RWPE1 (cell line): ENCODE measurements around the gene PCDH9.

Experiments used
- CTCF ChIA-PET: fragments of 350-600 bp; sonication (Branson Sonifier 250); formaldehyde crosslinking; extraction: SDS; loops from one replicate; lab custom pipeline; 2021; lab: Yijun Ruan, JAX
- POLR2A ChIA-PET: fragments of 400-600 bp; formaldehyde crosslinking; extraction: SDS; loops from one replicate; lab custom pipeline; 2020; ENCODE audit warnings: antibody characterized with exemption; ENCODE audit not compliant: low non-redundant PET; lab: Yijun Ruan, JAX
- DNase-seq: peaks from one replicate; pipeline ENCODE4 v3.0.0; 2012; ENCODE audit warnings: low spot score
- H3K27ac ChIP-seq: fragments of 450-650 bp; 2 replicates; pipeline ENCODE4 v1.5.1; 2017
- TF ChIP-seq, protein P1 (sequence below): fragments of 450-650 bp; conservative IDR thresholded peaks from 2 replicates; pipeline ENCODE4 v1.5.1; 2017; ENCODE audit warnings: low read depth, mild to moderate bottlenecking

PCDH9 gene

GRCh38 chr13:66675620-66676019, 554.5 kb downstream of the PCDH9 start:
- H3K27ac ChIP-seq = no peak overlapping the region
- DNase-seq = no peak
- CTCF ChIA-PET = no interaction called here
- POLR2A ChIA-PET = no interaction called here
- TF ChIP-seq, protein P1, sequence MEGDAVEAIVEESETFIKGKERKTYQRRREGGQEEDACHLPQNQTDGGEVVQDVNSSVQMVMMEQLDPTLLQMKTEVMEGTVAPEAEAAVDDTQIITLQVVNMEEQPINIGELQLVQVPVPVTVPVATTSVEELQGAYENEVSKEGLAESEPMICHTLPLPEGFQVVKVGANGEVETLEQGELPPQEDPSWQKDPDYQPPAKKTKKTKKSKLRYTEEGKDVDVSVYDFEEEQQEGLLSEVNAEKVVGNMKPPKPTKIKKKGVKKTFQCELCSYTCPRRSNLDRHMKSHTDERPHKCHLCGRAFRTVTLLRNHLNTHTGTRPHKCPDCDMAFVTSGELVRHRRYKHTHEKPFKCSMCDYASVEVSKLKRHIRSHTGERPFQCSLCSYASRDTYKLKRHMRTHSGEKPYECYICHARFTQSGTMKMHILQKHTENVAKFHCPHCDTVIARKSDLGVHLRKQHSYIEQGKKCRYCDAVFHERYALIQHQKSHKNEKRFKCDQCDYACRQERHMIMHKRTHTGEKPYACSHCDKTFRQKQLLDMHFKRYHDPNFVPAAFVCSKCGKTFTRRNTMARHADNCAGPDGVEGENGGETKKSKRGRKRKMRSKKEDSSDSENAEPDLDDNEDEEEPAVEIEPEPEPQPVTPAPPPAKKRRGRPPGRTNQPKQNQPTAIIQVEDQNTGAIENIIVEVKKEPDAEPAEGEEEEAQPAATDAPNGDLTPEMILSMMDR = no peak

DNA sequence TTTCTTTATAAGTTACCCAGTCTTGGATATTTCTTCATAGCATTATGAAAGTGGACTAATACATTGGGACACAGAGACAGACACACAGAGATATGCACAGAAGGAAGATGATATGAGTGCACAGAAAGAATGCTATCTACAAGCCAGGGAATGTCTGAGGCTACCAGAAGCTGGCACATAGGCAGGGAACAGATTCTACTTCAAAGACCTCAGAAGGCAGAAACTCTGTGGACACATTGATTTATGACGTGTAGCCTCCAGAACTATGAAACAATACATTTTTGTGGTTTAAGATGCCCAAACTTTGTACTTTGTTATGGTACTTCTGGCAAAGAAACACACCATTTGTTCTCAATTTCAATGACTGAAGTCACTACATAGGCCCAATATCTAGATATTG, 556.7 kb downstream of the PCDH9 start:
- ChIA-PET POLR2A (no interaction called here), CTCF (no interaction called here)
- H3K27ac ChIP-seq = no peak overlapping the region
- TF ChIP-seq, protein P1 = no peak
- DNase-seq = no peak

DNA sequence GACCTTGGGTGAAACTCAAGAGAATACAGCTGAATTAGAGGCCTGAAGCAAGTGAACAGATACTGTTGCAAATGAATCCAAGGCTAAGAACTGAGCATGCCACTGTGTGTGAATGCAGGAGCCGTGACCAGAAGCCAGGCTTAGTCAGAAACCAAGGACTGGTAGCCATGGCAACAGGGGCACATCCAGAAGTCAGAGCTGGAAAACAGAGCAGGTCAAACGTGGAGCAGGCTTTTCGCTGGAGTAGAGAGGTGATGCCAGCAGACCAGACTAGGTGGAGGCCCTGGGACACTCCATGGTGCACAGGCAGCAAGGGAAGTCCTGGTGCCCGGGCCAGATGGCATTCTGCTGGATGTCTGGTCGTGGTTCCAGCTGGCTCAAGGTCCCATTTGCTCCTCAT, 564.1 kb downstream of the PCDH9 start:
- CTCF ChIA-PET = no interaction called here
- no peak overlapping the region for H3K27ac ChIP-seq
- POLR2A ChIA-PET = no interaction called here
- DNase-seq = no peak
- TF ChIP-seq, protein P1 = no peak

DNA sequence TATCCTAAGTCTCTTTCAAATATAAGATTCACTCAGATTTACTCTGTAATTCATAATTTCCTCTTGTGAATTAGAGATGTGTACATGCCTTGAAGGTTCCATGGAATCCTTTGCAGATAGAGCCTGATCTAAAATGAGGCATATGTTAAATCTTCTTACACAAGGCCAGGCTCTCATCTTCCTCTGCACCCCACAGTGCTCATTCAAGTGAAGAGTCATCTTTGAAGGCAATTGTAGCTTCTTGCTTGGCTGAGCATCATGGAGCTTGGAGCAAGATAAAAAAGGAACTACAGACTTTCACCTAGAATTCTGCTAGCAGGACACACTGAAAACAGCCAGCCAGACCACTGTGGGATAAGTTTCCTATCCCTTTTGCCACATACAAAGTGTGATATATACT, 566.4 kb downstream of the PCDH9 start:
- no peak overlapping the region for H3K27ac ChIP-seq
- POLR2A ChIA-PET = no interaction called here
- CTCF ChIA-PET = no interaction called here
- no peak for DNase-seq
- TF ChIP-seq, protein P1 = no peak

- CTCF ChIA-PET = interaction anchor here (0.6 kb wide), 1 partner anchor 51 kb away, joined by 4 read pairs; no protein-coding TSS in a partner anchor
- TF ChIP-seq, protein P1 = no peak
- POLR2A ChIA-PET = no interaction called here
- no peak for DNase-seq
- H3K27ac ChIP-seq = no peak overlapping the region
These were observed 566.9 kb downstream of the PCDH9 start for GRCh38 chr13:66663206-66663605.

- no peak overlapping the region for H3K27ac ChIP-seq
- POLR2A ChIA-PET = no interaction called here
- TF ChIP-seq, protein P1 = no peak
- DNase-seq = no peak
- CTCF ChIA-PET = interaction anchor here (0.7 kb wide), 1 partner anchor 231 kb away, joined by 4 read pairs; no protein-coding TSS in a partner anchor
These were observed 568.8 kb downstream of the PCDH9 start for GRCh38 chr13:66661336-66661735.

GRCh38 chr13:66660468-66660813, 569.7 kb downstream of the PCDH9 start:
- no peak for DNase-seq
- ChIA-PET CTCF (no interaction called here), POLR2A (no interaction called here)
- H3K27ac ChIP-seq = no peak overlapping the region
- TF ChIP-seq, protein P1 = no peak
